ENCODE data around the gene CENPQ. TPM values are rescaled to one million over a fixed set of nuclear protein-coding genes. Genes with fewer than 3 reads are reported as not detected.

CENPQ gene
- total and polyA plus RNA-seq, 2 of the 13 experiments (the other 11 are each of a cell fraction or from before 2014, with no cell fraction given): 9.1 to 20.1 TPM

DNA sequence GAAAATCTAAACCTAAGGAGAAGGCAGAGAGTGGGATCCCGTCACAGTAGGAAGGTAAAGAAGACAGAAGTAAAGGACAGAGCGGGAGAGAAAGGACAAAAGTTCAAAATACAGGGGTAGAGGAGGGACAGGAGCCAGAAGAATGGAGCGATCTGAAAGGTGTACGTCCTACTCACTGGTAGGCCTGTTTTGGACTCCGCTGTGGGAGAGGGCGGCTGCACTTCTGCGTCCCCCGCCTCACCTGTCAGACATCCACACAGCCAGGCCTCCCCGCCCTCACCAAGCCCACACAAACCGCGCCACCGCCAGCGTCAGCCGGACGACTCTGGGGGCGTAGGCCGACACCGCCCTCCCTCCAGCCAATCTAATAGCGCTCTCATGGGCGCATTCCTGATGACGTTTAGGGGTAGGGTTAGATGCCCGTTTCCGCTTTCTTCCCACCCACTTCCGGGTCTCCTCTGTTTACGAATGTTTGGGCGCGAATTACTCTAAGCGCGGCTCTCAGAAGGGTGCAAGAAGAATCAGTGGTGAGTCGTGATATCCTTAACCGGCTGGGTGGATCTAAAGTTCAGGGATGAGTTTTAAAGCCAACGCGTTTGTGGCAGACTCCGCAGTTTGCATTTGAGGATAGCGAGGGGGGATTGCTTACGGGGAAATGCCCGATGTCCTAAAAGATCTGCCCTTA, at the start of gene CENPQ, which contains the start of gene MMUT (continued):
- TF ChIP-seq SMAD1 (CRISPR knock-in tag; IDR thresholded peaks at IDR 0.05; ENCODE audit: borderline replicate concordance, low read depth) (peak; percentile 87; the same call in 1 of the 2 replicates), NFE2 (CRISPR knock-in tag; IDR thresholded peaks at IDR 0.05) (0 out of 2 replicates have a peak, but pooled peaks have one; percentile 17), PREB (CRISPR knock-in tag; IDR thresholded peaks at IDR 0.05) (no peak), CREB1 (IDR thresholded peaks at IDR 0.05) (peak; percentile 99), CREB1 (CRISPR knock-in tag; IDR thresholded peaks at IDR 0.05) (peak; percentile 100), ERF (CRISPR knock-in tag; IDR thresholded peaks at IDR 0.05) (peak; percentile 94), RARA (CRISPR knock-in tag; IDR thresholded peaks at IDR 0.05) (0 out of 2 replicates have a peak, but pooled peaks have one; percentile 7), RAD21 (CRISPR knock-in tag; IDR thresholded peaks at IDR 0.05) (no peak; the same call in 1 of the 2 replicates), ZNF362 (CRISPR knock-in tag; IDR thresholded peaks at IDR 0.05; ENCODE audit: borderline replicate concordance) (peak; percentile 61; the same call in 1 of the 2 replicates), ZFP90 (CRISPR knock-in tag; IDR thresholded peaks at IDR 0.05; ENCODE audit: borderline replicate concordance) (peak; percentile 67; the same call in 1 of the 2 replicates), GATAD2A (CRISPR knock-in tag; IDR thresholded peaks at IDR 0.05) (peak; percentile 68; the same call in 1 of the 2 replicates), PAX8 (CRISPR knock-in tag; IDR thresholded peaks at IDR 0.05; ENCODE audit: borderline replicate concordance) (peak; percentile 20; the same call in 1 of the 2 replicates), ATAD3A (CRISPR knock-in tag; IDR thresholded peaks at IDR 0.05) (no peak), SPEN (CRISPR knock-in tag; IDR thresholded peaks at IDR 0.05; ENCODE audit: low read depth) (peak; percentile 98), ZBTB25 (CRISPR knock-in tag; IDR thresholded peaks at IDR 0.05) (peak; percentile 79; the same call in 1 of the 2 replicates), NKX3-1 (CRISPR knock-in tag; IDR thresholded peaks at IDR 0.05) (peak; percentile 61; the same call in 1 of the 2 replicates), PITX1 (CRISPR knock-in tag; IDR thresholded peaks at IDR 0.05) (peak; percentile 73; the same call in 1 of the 2 replicates), ZMAT3 (CRISPR knock-in tag; conservative IDR thresholded peaks at IDR 0.05) (peak; percentile 52; the same call in 1 of the 2 replicates), ARNT2 (CRISPR knock-in tag; IDR thresholded peaks at IDR 0.05; ENCODE audit: low read depth) (peak; percentile 33; the same call in 1 of the 2 replicates), ZNF883 (CRISPR knock-in tag; IDR thresholded peaks at IDR 0.05; ENCODE audit: not compliant biosample characterization) (peak; percentile 45), ZNF430 (CRISPR knock-in tag; IDR thresholded peaks at IDR 0.05) (peak; percentile 85), ARID5B (CRISPR knock-in tag; IDR thresholded peaks at IDR 0.05) (peak; percentile 89)
